HG02884 (cell line): ENCODE measurements around the gene VASN.
"Not testable (repeated sequence)": the region's sequence is repeated elsewhere in the genome, so short reads cannot be mapped to it uniquely, and the experiment has no call there.

Experiments used
- ATAC-seq: cut with Tn5 transposase; IDR thresholded peaks from one replicate; pipeline ENCODE4 v1.9.1; 2021; ENCODE audit warnings: mild to moderate bottlenecking, moderate library complexity; ENCODE audit not compliant: unreplicated experiment

VASN gene

GRCh38 chr16:4336701-4337539 lies 34.7 kb upstream of the VASN start:
- no peak for ATAC-seq

DNA sequence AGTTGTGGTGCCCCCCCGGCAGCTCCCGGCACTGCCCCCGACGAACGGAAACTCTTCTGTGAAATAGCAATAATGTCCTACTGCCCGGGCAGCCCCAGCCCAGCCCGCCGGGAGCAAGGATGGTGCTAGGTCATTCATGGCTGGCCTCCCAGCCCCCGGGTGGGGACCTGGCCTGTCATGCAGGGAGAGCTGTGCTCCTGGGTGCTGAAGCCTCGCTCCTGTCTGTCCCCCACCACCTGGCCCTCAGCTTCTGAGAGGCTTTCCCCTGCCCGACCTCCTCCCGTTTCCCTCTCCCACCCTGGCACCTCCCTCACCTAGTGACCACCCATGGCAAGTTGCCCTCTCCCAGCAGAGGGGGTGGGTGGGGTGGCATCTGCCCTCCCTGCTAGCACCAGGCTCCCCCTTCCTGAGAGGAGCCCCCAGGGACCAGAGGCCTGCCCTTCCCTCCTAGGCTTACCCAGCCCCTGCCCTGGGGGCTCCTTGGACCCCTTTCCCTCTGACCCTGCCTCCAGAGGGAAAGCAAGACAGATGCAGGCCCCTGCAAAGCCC lies 34.0 kb upstream of the VASN start:
- no peak for ATAC-seq

DNA sequence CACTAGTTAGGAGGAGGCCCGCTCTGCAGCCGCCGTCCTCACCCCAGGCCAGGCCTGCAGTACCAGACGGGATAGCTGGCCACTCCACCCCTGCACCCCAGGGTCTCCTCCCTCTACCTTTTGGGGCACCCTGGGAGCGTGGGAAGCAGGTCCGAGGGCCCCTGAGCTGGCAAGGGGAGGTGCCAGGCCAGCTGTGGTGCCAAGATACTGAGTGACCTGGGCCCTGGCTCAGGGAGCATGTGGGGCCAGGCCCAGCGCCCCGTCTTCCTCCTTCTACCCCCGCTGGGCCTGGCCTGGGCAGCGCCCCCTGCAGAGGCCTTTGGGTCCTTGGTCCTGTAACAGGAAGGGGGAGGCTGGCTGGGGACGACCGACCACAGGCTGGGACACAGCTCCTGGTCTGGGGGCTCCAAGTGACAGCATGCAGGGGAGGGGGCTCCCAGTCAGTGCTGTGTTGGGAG lies 33.5 kb upstream of the VASN start:
- no peak for ATAC-seq

DNA sequence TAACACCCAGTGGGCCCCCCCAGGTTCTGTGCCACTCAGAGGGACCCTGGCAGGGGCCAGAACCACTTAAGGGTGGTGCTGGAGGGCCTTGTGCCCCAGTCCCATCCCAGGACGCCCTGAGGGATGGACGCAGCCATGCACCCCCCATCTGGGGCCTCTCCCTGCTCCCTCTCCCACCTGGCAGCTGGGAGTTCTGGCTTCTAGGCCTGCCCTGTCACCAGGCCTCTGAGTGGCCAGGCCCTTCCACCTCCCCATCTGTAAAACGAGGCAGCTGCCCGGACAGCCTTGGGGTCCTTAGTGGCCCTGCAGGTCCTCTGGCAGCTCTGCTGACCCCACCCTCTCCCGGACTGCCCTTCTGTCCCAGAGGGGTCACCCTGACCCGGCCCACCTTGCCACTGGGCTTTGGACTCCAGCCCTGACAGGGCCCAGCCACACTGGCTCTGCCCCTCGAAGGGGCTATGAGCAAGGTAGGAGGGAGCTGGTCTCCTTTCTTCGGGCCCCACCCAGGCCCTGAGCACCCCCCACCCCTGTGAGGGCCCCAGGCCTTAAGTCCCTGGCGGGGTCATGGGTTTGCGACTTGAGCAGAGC lies 32.8 kb upstream of the VASN start:
- no peak for ATAC-seq

GRCh38 chr16:4339455-4339854 lies 32.2 kb upstream of the VASN start:
- no peak for ATAC-seq

GRCh38 chr16:4339909-4340308 lies 31.7 kb upstream of the VASN start:
- no peak for ATAC-seq

DNA sequence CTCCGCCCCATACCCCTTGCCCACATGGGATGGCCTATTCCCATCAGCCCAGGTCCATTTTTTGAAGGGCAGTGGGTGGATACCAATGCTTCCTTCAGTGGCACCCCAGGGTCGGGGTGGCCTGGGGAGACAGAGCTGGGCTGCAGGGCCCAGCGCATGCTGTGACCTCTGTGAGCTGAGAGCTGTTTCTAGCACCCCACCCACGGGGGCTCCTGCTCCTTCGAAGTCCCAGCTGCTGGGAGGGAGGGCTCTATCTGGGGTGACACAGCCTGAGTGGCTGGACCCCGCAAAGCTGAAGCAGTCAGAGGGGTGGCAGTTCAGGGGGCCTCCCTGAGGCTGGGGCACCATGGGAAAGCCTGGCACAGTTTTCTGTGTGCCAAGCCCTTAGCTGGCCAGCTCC lies 31.2 kb upstream of the VASN start:
- no peak for ATAC-seq

- no peak for ATAC-seq
Observed at GRCh38 chr16:4341250-4341649, 30.4 kb upstream of the VASN start.

DNA sequence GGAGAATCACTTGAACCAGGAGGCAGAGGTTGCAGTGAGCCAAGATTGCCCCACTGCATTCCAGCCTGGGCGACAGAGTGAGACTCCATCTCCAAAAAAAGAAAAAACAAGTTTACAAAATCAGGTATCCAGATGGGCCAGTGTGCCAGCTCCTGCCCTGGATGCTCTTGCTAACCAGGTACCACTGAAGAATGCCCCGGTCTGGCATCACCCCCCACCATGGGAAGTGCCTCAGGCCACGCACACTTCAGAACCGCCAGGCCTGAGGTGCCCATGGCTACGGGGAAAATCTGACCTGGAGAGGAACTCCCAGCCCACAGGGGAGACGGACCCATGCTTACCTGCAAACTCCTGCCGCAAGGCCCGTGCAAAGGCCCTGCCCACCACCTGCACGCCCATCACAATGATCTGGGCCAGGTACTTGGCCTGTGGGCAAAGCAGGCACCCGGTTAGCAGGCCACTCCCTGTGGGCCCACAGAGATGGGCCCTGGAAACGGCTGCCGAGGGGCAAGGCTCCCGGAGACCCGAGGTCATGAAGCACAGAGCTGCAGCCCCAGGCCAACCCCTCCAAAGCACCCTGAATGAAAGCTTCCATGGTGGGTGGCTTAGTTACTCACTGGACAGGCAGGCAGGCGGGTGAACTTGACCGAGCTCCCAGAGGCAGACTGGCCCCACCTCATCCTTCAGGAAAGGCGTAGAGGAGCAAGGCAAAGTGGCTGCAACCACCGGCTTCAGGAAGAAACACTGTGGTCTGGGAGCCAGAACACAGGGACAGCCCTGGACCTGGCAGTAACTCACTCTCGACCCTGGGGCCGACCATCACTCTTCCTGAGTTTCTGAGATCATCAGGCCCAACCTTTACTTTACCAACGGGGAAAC lies 28.5 kb upstream of the VASN start:
- ATAC-seq: no peak

- not testable (repeated sequence) for ATAC-seq
Observed at GRCh38 chr16:4344300-4344982, 27.2 kb upstream of the VASN start.

- no peak for ATAC-seq
Observed at GRCh38 chr16:4344983-4345835, 26.4 kb upstream of the VASN start.

DNA sequence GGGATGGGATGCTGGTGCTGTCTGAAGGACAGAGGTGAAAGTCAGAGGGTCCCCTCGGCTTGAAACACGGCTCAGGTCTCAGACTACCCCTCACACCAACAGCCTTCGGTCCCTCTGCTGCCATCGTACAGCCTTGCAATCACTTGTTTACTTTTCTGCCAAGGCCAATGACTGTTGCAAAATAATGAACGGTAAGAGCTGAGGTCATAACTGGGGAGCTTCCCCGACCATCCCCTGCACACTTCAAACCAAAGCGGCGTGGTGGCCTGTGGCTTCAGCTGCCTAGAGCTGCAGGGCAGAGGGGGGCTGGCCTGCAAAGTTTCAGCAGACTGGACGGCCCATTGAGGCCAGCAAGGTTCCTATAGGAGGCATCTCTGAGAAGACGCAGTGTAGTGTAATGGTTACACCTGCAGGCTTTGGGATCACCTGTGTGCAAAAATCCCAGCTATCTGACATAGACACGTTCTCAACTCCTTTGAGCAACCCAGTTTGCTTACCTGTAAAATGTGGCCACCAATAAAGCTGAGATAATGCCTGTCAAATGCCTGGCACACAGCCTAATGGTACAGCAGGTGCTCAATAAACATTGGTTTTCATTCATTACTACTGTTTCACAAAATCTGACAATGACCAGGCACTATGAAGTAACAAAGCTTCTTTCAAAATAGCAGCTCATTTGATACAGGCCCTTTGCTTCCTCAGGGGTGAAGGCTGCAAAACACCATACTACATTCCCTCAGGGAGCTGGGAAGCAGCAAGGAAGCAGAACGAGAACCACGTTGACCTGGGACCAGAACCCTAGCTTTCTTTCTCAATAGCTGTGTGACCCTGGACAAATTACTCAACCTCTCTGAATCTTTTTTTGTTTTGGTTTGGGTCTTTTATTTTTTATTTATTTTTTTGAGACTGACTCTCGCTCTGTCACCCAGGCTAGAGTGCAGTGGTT lies 25.5 kb upstream of the VASN start:
- ATAC-seq: no peak

GRCh38 chr16:4347010-4347409 lies 24.6 kb upstream of the VASN start:
- ATAC-seq: no peak

GRCh38 chr16:4347765-4348509 lies 23.7 kb upstream of the VASN start:
- no peak for ATAC-seq

DNA sequence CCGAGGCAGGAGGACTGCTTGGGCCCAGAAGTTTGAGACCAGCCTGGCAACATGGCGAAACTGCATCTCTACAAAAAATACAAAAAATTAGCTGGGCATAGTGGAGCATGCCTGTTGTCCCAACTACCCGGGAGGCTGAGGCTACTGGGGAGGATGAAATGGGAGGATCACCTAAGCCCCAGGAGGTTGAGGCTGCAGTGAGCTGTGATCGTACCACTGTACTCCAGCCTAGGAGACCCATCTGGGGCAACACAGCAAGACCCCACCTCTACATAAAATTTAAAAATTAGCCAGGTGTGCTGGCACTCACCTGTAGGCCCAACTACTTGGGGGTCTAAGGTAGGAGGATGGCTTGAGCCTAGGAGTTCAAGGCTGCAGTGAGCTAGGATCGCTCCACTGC lies 22.3 kb upstream of the VASN start:
- no peak for ATAC-seq

DNA sequence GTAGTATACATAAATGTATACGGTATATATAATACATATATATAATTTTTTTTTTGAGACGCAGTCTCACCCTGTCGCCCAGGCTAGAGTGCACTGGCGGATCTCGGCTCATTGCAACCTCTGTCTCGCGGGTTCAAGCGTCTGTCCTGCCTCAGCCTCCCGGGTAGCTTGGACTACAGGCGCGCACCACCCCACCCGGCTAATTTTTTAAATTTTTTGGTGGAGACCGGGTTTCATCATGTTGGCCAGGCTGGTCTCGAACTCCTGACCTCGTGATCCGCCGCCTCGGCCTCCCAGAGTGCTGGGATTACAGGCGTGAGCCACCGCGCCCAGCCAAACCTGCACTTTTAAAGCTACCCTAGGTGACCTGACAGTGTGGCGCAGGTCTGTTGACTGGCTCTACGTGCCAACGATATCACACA lies 21.3 kb upstream of the VASN start:
- ATAC-seq: no peak

DNA sequence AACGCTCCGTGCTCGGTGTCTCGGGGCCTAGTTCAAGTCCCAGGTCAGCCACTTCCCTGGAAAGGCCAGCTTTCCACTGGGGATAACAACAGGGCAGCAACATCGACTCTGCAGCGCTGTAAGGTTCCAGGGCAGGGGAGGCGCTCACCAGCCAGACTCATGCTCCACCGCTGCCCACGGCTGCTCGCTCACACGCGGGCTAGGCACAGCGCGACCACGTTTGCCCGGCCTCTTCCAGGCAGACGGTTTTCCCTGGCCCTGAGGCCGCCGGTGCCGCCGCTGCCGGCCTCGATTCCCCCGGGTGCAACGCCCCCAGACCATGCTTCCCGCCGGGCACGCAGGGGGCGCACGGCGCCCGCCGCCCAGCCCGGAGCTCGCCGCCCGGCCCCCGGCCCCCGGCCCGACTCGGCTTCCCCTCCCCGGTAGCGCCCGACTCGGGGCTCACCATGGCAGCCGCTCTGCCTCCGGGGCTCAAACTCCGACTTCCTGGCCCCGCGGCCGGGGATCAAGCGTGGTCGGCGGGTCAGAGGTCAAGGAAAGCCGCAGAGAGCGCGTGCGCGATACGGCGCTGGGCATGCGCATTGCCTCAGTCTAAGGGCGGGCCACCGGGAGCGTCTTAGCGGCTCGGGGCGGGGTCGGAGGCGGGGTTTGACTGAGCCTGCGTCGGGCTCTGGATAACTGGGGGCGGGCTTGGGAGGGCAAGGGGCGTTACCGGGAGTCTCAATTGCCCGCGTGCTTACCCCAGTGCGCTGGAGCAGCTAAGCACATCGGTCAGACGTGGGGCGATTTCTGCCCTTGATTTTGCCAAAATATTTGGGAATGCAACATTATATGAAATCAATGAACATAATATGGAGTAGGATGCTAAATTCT lies 20.6 kb upstream of the VASN start, which contains the start of gene PAM16:
PAM16 (minus strand) TSS at position 535 of the 873 bp plus-strand sequence; CDS start at position 448, 87 bp downstream.
- peak; percentile 76 for ATAC-seq
